Cerebellar cortex (tissue), 1 donor: ENCODE data around the gene LPIN3.

Experiments used
- DNase-seq: peaks from one replicate; pipeline ENCODE4 v3.0.0-alpha.2; 2015; ENCODE audit warnings: low spot score

Gene LPIN3

GRCh38 chr20:41366546-41367392 lies 26.1 kb downstream of the LPIN3 start, which contains the start of gene EMILIN3:
Gene EMILIN3 (minus strand): TSS chr20:41366818. CDS start chr20:41366634, 184 bp downstream.
- DNase-seq = no peak

GRCh38 chr20:41367393-41367695 lies 26.7 kb downstream of the LPIN3 start:
- DNase-seq = no peak

GRCh38 chr20:41367956-41368355 lies 27.3 kb downstream of the LPIN3 start:
- DNase-seq = no peak

- no peak for DNase-seq
Measured at GRCh38 chr20:41369673-41370072, 29.1 kb downstream of the LPIN3 start.

GRCh38 chr20:41370176-41370575 lies 29.6 kb downstream of the LPIN3 start:
- no peak for DNase-seq

GRCh38 chr20:41371371-41371770 lies 30.8 kb downstream of the LPIN3 start:
- DNase-seq = no peak

- DNase-seq = no peak
Measured at GRCh38 chr20:41373251-41373783, 32.7 kb downstream of the LPIN3 start.

GRCh38 chr20:41373931-41374920 lies 33.6 kb downstream of the LPIN3 start:
- no peak for DNase-seq

GRCh38 chr20:41375846-41376245 lies 35.2 kb downstream of the LPIN3 start:
- no peak for DNase-seq

- DNase-seq = no peak
Measured at GRCh38 chr20:41376349-41376748, 35.7 kb downstream of the LPIN3 start.

- DNase-seq = no peak
Measured at GRCh38 chr20:41377275-41377674, 36.7 kb downstream of the LPIN3 start.

- no peak for DNase-seq
Measured at GRCh38 chr20:41379551-41379950, 38.9 kb downstream of the LPIN3 start.

GRCh38 chr20:41380551-41381193 lies 40.1 kb downstream of the LPIN3 start:
- DNase-seq = no peak

- DNase-seq = no peak
Measured at GRCh38 chr20:41382791-41383305, 42.2 kb downstream of the LPIN3 start.

GRCh38 chr20:41386502-41387427 lies 46.1 kb downstream of the LPIN3 start:
- DNase-seq = no peak

GRCh38 chr20:41387444-41387851 lies 46.8 kb downstream of the LPIN3 start:
- no peak for DNase-seq

GRCh38 chr20:41390889-41391288 lies 50.3 kb downstream of the LPIN3 start:
- no peak for DNase-seq

GRCh38 chr20:41391587-41392001 lies 51.0 kb downstream of the LPIN3 start:
- no peak for DNase-seq

GRCh38 chr20:41392295-41392694 lies 51.7 kb downstream of the LPIN3 start:
- no peak for DNase-seq

GRCh38 chr20:41392871-41393704 lies 52.5 kb downstream of the LPIN3 start:
- no peak for DNase-seq
